HEK293 (cell line): ENCODE results near the gene LPCAT2.
A peak's percentile ranks its signal among the peaks of the same experiment; 100 is the strongest.

ENCODE experiments used
- CTCF ChIA-PET: fragments of 350-600 bp; formaldehyde crosslinking; extraction: SDS; loops from one replicate; lab custom pipeline; 2021; ENCODE audit warnings: antibody characterized with exemption; lab: Yijun Ruan, JAX
- POLR2A ChIA-PET: fragments of 300-600 bp; formaldehyde crosslinking; extraction: SDS; loops from one replicate; lab custom pipeline; 2020; ENCODE audit warnings: antibody characterized with exemption, inconsistent platforms; lab: Yijun Ruan, JAX
- H3K27ac ChIP-seq: fragments of 200-500 bp; sonication (Bioruptor generic); 2 replicates; pipeline ENCODE4 v1.5.1; 2014; ENCODE audit warnings: low read depth, low read length, control low read depth, inconsistent platforms; ENCODE audit errors: extremely low read depth
- H3K36me3 ChIP-seq, 2 experiments: fragments of 200-500 bp in 1 of 2; sonication (Bioruptor generic) in 1 of 2; 1 replicate in 1 of 2; 2 replicates in 1 of 2; pipeline ENCODE4 v1.5.1; 2014 to 2017; ENCODE audit warnings: inconsistent platforms in 2 of 2, low read length in 2 of 2; ENCODE audit not compliant: control insufficient read depth in 2 of 2, insufficient read depth in 1 of 2
- H3K4me1 ChIP-seq: fragments of 200-500 bp; sonication (Bioruptor generic); 2 replicates; pipeline ENCODE4 v1.5.1; 2014; ENCODE audit warnings: mild to moderate bottlenecking, low read length, inconsistent platforms; ENCODE audit not compliant: control insufficient read depth, insufficient read depth
- H3K4me3 ChIP-seq: 2 replicates; pipeline ENCODE4 v1.5.1; 2011; ENCODE audit warnings: low read depth, mild to moderate bottlenecking, control low read depth, low read length, moderate library complexity
- H3K9me3 ChIP-seq: fragments of 200-500 bp; sonication (Bioruptor generic); 2 replicates; pipeline ENCODE4 v1.5.1; 2014; ENCODE audit warnings: low read depth, low read length, inconsistent platforms; ENCODE audit not compliant: control insufficient read depth, insufficient read depth
- INSM2 ChIP-seq: fragments of 450-650 bp; formaldehyde crosslinking; IDR thresholded peaks from 2 replicates; pipeline ENCODE4 v1.5.1; 2016; ENCODE audit warnings: missing biosample characterization, missing genetic modification characterization
- KLF1 ChIP-seq: fragments of 450-650 bp; formaldehyde crosslinking; IDR thresholded peaks from 2 replicates; pipeline ENCODE4 v1.5.1; 2016; ENCODE audit warnings: missing biosample characterization, missing genetic modification characterization
- PRDM6 ChIP-seq: fragments of 450-650 bp; formaldehyde crosslinking; IDR thresholded peaks from 2 replicates; pipeline ENCODE4 v1.5.1; 2017; ENCODE audit warnings: missing biosample characterization, missing genetic modification characterization
- REPIN1 ChIP-seq: fragments of 450-650 bp; formaldehyde crosslinking; IDR thresholded peaks from 2 replicates; pipeline ENCODE4 v1.5.1; 2017; ENCODE audit warnings: missing biosample characterization, missing genetic modification characterization, low read depth
- SETDB1 ChIP-seq: IDR thresholded peaks from one replicate; pipeline ENCODE4 v1.6.1; 2017; ENCODE audit warnings: mild to moderate bottlenecking, low read length, moderate library complexity, mixed read lengths; ENCODE audit not compliant: insufficient read length
- ZBTB21 ChIP-seq: fragments of 450-650 bp; formaldehyde crosslinking; IDR thresholded peaks from 2 replicates; pipeline ENCODE4 v1.5.1; 2017; ENCODE audit warnings: missing biosample characterization, missing genetic modification characterization
- ZEB2 ChIP-seq: fragments of 450-650 bp; formaldehyde crosslinking; IDR thresholded peaks from 2 replicates; pipeline ENCODE4 v1.5.1; 2016; ENCODE audit warnings: missing biosample characterization, missing genetic modification characterization
- ZNF596 ChIP-seq: fragments of 450-650 bp; IDR thresholded peaks from 2 replicates; pipeline ENCODE4 v1.5.0; 2018; ENCODE audit warnings: missing biosample characterization, mild to moderate bottlenecking, missing genetic modification characterization, moderate library complexity
- ZNF785 ChIP-seq: fragments of 450-650 bp; formaldehyde crosslinking; IDR thresholded peaks from 2 replicates; pipeline ENCODE4 v1.5.1; 2016; ENCODE audit warnings: missing biosample characterization, missing genetic modification characterization
- TF ChIP-seq, protein P1 (sequence below): fragments of 450-650 bp; formaldehyde crosslinking; IDR thresholded peaks from 2 replicates; pipeline ENCODE4 v1.5.0; 2017; ENCODE audit warnings: missing biosample characterization, missing genetic modification characterization, borderline replicate concordance

LPCAT2 gene

DNA sequence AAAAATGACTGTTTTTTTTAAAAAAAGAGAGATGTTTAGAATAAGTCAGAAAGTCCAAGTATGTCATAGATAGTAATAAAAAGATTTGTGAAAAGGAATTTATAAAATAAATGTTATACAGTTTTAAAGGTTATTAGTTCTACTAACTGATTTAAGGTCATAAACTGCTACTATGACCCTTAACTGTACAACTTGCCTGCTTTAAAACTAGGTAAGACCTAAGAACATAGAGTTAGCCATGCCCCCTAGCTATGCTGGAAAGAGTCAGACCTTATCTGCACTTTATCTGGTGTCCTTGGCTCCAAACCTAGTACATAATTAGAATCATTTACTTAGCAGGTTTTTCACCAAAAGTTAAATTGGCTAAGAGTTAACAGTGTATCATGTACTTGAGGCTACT, 123.4 kb downstream of the LPCAT2 start:
- POLR2A ChIA-PET: no interaction called here
- TF ChIP-seq SETDB1: peak; percentile 91
- no peak for TF ChIP-seq PRDM6
- no peak overlapping the region for H3K27ac ChIP-seq
- no peaks in the 10 kb centered on the region for H3K9me3 ChIP-seq
- CTCF ChIA-PET: interaction anchor here (1.9 kb wide), 1 partner anchor 70 kb away, joined by 5 read pairs; no protein-coding TSS in a partner anchor
- H3K4me1 ChIP-seq: no peaks in the 10 kb centered on the region
- H3K4me3 ChIP-seq: no peak overlapping the region
- H3K36me3 ChIP-seq: no peaks in the 10 kb centered on the region

DNA sequence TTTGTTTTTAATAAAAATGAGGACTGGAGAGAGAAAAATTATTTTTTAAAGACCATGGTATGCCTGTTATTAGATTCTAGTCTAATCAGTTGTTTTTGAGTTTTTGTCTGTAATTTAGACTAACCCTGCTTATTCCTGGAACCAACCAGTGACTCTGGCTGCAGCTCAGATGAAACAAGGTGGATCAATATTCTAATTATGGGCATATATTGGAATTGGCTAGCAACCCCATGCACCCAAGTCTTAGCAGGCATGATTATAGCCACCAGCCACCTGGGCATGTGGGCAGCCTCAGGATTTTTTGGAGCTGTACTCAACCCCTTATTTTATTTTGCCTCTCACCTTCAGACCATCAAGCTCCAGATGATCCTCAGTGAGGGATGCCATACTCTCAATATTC, 125.3 kb downstream of the LPCAT2 start:
- CTCF ChIA-PET: interaction anchor here (0.8 to 1.9 kb wide), 3 partner anchors 11 to 169 kb away, joined by 3 to 5 read pairs (median 3); no protein-coding TSS in a partner anchor

More for the DNA sequence above, 125.3 kb downstream of the LPCAT2 start:
- Histone ChIP-seq H3K9me3 (no peaks in the 10 kb centered on the region), H3K27ac (no peak overlapping the region)
- TF ChIP-seq ZEB2 (no peak), INSM2 (no peak), ZNF596 (tag by site-specific recombination) (no peak), ZBTB21 (tag by site-specific recombination) (no peak), KLF1 (tag by site-specific recombination) (no peak), REPIN1 (tag by site-specific recombination) (no peak), ZNF785 (tag by site-specific recombination) (no peak)
- TF ChIP-seq, protein P1, sequence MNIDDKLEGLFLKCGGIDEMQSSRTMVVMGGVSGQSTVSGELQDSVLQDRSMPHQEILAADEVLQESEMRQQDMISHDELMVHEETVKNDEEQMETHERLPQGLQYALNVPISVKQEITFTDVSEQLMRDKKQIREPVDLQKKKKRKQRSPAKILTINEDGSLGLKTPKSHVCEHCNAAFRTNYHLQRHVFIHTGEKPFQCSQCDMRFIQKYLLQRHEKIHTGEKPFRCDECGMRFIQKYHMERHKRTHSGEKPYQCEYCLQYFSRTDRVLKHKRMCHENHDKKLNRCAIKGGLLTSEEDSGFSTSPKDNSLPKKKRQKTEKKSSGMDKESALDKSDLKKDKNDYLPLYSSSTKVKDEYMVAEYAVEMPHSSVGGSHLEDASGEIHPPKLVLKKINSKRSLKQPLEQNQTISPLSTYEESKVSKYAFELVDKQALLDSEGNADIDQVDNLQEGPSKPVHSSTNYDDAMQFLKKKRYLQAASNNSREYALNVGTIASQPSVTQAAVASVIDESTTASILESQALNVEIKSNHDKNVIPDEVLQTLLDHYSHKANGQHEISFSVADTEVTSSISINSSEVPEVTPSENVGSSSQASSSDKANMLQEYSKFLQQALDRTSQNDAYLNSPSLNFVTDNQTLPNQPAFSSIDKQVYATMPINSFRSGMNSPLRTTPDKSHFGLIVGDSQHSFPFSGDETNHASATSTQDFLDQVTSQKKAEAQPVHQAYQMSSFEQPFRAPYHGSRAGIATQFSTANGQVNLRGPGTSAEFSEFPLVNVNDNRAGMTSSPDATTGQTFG (tag by site-specific recombination): no peak
- TF ChIP-seq, all 188 proteins: peak for 0
- no peaks in the 10 kb centered on the region for H3K4me1 ChIP-seq
- POLR2A ChIA-PET: no interaction called here
- H3K4me3 ChIP-seq: no peak overlapping the region
- no peaks in the 10 kb centered on the region for H3K36me3 ChIP-seq
